H1 (cell line): ENCODE measurements around the gene HERC3. TPM values are rescaled to one million over a fixed set of nuclear protein-coding genes. Genes with fewer than 3 reads are reported as not detected.

ENCODE experiments used
- CTCF ChIA-PET: fragments of 300-600 bp; sonication (Branson Sonifier 250); formaldehyde crosslinking; loops from one replicate; lab custom pipeline; 2021; ENCODE audit not compliant: partially characterized antibody; lab: Charles Lee
- POLR2A ChIA-PET: fragments of 300-600 bp; sonication (Branson Sonifier 250); formaldehyde crosslinking; loops from one replicate; lab custom pipeline; 2021; ENCODE audit warnings: inconsistent platforms; ENCODE audit not compliant: partially characterized antibody; lab: Charles Lee
- DNase-seq, 2 experiments: peaks; one replicate each; pipeline versions ENCODE4 v3.0.0 to v3.0.0-alpha.2; 2010 to 2022; ENCODE audit warnings: low spot score in 2 of 2, low read depth in 1 of 2, mixed read lengths in 1 of 2
- FAIRE-seq: peaks from 2 replicates; lab custom pipeline; 2011; peaks lifted over from hg19 to GRCh38; lab: Jason Lieb, UNC
- H2AFZ ChIP-seq: 2 replicates; pipeline ENCODE4 v1.8.1; 2012; ENCODE audit warnings: low read length, inconsistent platforms
- H2AK5ac ChIP-seq: 2 replicates; pipeline ENCODE4 v1.6.1; 2013; ENCODE audit warnings: low read depth, low read length
- H2BK120ac ChIP-seq: replicated peaks from 2 replicates; pipeline ENCODE3; 2013; ENCODE audit warnings: low read depth, low read length, inconsistent platforms
- H2BK12ac ChIP-seq: 2 replicates; pipeline ENCODE4 v1.6.1; 2013; ENCODE audit warnings: low read depth, low read length
- H2BK15ac ChIP-seq: 2 replicates; pipeline ENCODE4 v1.6.1; 2013; ENCODE audit warnings: low read length
- H2BK20ac ChIP-seq: 2 replicates; pipeline ENCODE4 v1.6.1; 2013; ENCODE audit warnings: low read length
- H2BK5ac ChIP-seq: 2 replicates; pipeline ENCODE4 v1.6.1; 2013; ENCODE audit warnings: low read depth, low read length
- H3K14ac ChIP-seq: 2 replicates; pipeline ENCODE4 v1.6.1; 2013; ENCODE audit warnings: inconsistent platforms; ENCODE audit not compliant: insufficient read length
- H3K18ac ChIP-seq: 2 replicates; pipeline ENCODE4 v1.6.1; 2013; ENCODE audit warnings: low read length; ENCODE audit errors: extremely low read depth
- H3K23ac ChIP-seq: 2 replicates; pipeline ENCODE4 v1.6.1; 2013; ENCODE audit warnings: inconsistent platforms; ENCODE audit not compliant: insufficient read length
- H3K23me2 ChIP-seq: 2 replicates; pipeline ENCODE4 v1.6.1; 2013; ENCODE audit warnings: low read depth, low read length
- H3K27ac ChIP-seq: 2 replicates; pipeline ENCODE4 v1.6.1; 2011; ENCODE audit warnings: low read depth, low read length, inconsistent platforms
- H3K27me3 ChIP-seq, 4 experiments: replicated peaks in 1 of 4; 1 replicate in 1 of 4; 2 replicates in 3 of 4; pipeline versions ENCODE4 v1.6.1 to v1.8.1; 2011 to 2013; ENCODE audit warnings: low read length in 3 of 4, mild to moderate bottlenecking in 3 of 4, inconsistent platforms in 2 of 4, mixed read lengths in 2 of 4, moderate library complexity in 1 of 4; ENCODE audit not compliant: control insufficient read depth in 3 of 4, insufficient read depth in 3 of 4; ENCODE audit errors: extremely low read depth in 1 of 4
- H3K36me3 ChIP-seq, 4 experiments: 2 replicates each; pipeline versions ENCODE4 v1.6.1 to v1.8.1; 2011 to 2013; ENCODE audit warnings: mild to moderate bottlenecking in 4 of 4, low read length in 3 of 4, moderate library complexity in 2 of 4, control low read depth in 1 of 4, inconsistent platforms in 1 of 4; ENCODE audit not compliant: insufficient read depth in 4 of 4, control insufficient read depth in 2 of 4
- H3K4ac ChIP-seq: replicated peaks from 2 replicates; pipeline ENCODE3; 2013; ENCODE audit warnings: low read length, low read depth, mixed read lengths, inconsistent platforms; ENCODE audit not compliant: insufficient read length
- H3K4me1 ChIP-seq, 4 experiments: replicated peaks in 1 of 4; 1 replicate in 1 of 4; 2 replicates in 3 of 4; pipeline versions ENCODE4 v1.6.1 to v1.8.1; 2011 to 2013; ENCODE audit warnings: low read length in 3 of 4, inconsistent platforms in 2 of 4, mixed read lengths in 1 of 4; ENCODE audit not compliant: insufficient read depth in 4 of 4, control insufficient read depth in 3 of 4
- H3K4me2 ChIP-seq, 2 experiments: 2 replicates each; pipeline versions ENCODE4 v1.6.1 to v1.8.1; 2011 to 2013; ENCODE audit warnings: low read depth in 2 of 2, low read length in 2 of 2, control low read depth in 1 of 2, inconsistent platforms in 1 of 2, mild to moderate bottlenecking in 1 of 2; ENCODE audit not compliant: insufficient read depth in 1 of 2
- H3K4me3 ChIP-seq, 4 experiments: fragments of 200-600, 300-600 bp in 1 of 4; sonication (generic), shearing (Covaris generic), sonication (Bioruptor Twin) in 1 of 4; 2 replicates each; pipeline versions ENCODE4 v1.5.1 to v1.8.1; 2011 to 2016; ENCODE audit warnings: low read length in 4 of 4, low read depth in 3 of 4, control low read depth in 2 of 4, inconsistent platforms in 2 of 4, mild to moderate bottlenecking in 2 of 4, mixed read lengths in 1 of 4, moderate library complexity in 1 of 4; ENCODE audit not compliant: insufficient read depth in 2 of 4; ENCODE audit errors: extremely low read depth in 1 of 4
- H3K56ac ChIP-seq: replicated peaks from 2 replicates; pipeline ENCODE3; 2013; ENCODE audit warnings: low read depth, mild to moderate bottlenecking, mixed read lengths, low read length, inconsistent platforms; ENCODE audit not compliant: insufficient read length
- H3K79me1 ChIP-seq: 2 replicates; pipeline ENCODE4 v1.6.1; 2013; ENCODE audit warnings: low read depth, low read length, control low read depth
- H3K79me2 ChIP-seq, 2 experiments: 2 replicates each; pipeline versions ENCODE4 v1.6.1 to v1.8.1; 2012 to 2013; ENCODE audit warnings: low read length in 2 of 2, mild to moderate bottlenecking in 2 of 2, inconsistent platforms in 1 of 2; ENCODE audit not compliant: insufficient read depth in 2 of 2, control insufficient read depth in 1 of 2
- H3K9ac ChIP-seq, 4 experiments: replicated peaks in 1 of 4; 1 replicate in 1 of 4; 2 replicates in 3 of 4; pipeline versions ENCODE4 v1.6.1 to v1.8.1; 2011 to 2013; ENCODE audit warnings: low read depth in 3 of 4, low read length in 3 of 4, control low read depth in 2 of 4, mild to moderate bottlenecking in 2 of 4, moderate library complexity in 2 of 4, inconsistent platforms in 1 of 4; ENCODE audit errors: extremely low read depth in 1 of 4
- H3K9me3 ChIP-seq, 2 experiments: 2 replicates each; pipeline versions ENCODE4 v1.6.1 to v1.8.1; 2012 to 2013; ENCODE audit warnings: mild to moderate bottlenecking in 2 of 2, moderate library complexity in 2 of 2, control low read depth in 1 of 2, inconsistent platforms in 1 of 2, low read depth in 1 of 2, low read length in 1 of 2, mixed read lengths in 1 of 2; ENCODE audit not compliant: insufficient read depth in 2 of 2
- H4K20me1 ChIP-seq, 2 experiments: replicated peaks in 1 of 2; 2 replicates each; pipeline versions ENCODE3 to v1.8.1; 2011 to 2013; ENCODE audit warnings: inconsistent platforms in 2 of 2, low read length in 2 of 2, mild to moderate bottlenecking in 1 of 2; ENCODE audit not compliant: insufficient read depth in 2 of 2, control insufficient read depth in 1 of 2
- H4K5ac ChIP-seq: 2 replicates; pipeline ENCODE4 v1.6.1; 2013; ENCODE audit warnings: low read length, low read depth, mixed read lengths, inconsistent platforms; ENCODE audit not compliant: insufficient read length
- H4K8ac ChIP-seq: 2 replicates; pipeline ENCODE4 v1.8.0; 2013; ENCODE audit warnings: mild to moderate bottlenecking, moderate library complexity, low read length, inconsistent platforms; ENCODE audit not compliant: insufficient read depth; ENCODE audit errors: extremely low read depth
- H4K91ac ChIP-seq: replicated peaks from 2 replicates; pipeline ENCODE3; 2013; ENCODE audit warnings: low read length, mixed read lengths, inconsistent platforms; ENCODE audit not compliant: insufficient read length
- CHD2 ChIP-seq: IDR thresholded peaks from 2 replicates; pipeline ENCODE4 v1.6.1; 2012; ENCODE audit warnings: low read length, improper control_type of control experiment
- NANOG ChIP-seq: IDR thresholded peaks from 2 replicates; pipeline ENCODE4 v1.6.1; 2011; ENCODE audit warnings: low read length, low read depth, mild to moderate bottlenecking, inconsistent platforms; ENCODE audit not compliant: insufficient read depth, poor library complexity, severe bottlenecking
- SIN3A ChIP-seq, 2 experiments: IDR thresholded peaks in 1 of 2; conservative IDR thresholded peaks in 1 of 2; 2 replicates each; pipeline ENCODE4 v1.6.1; 2011 to 2012; ENCODE audit warnings: low read length in 2 of 2, improper control_type of control experiment in 1 of 2, low read depth in 1 of 2, mild to moderate bottlenecking in 1 of 2
- SP4 ChIP-seq: IDR thresholded peaks from 2 replicates; pipeline ENCODE4 v1.6.1; 2012; ENCODE audit warnings: low read length, inconsistent platforms
- WGBS, 2 experiments: shearing (Covaris generic) in 1 of 2; methylation state at CpG; one replicate each; pipeline versions ENCODE4 v1.1.6 to v1.1.7; 2013 to 2015; ENCODE audit warnings: low lambda C conversion rate in 2 of 2, mixed read lengths in 2 of 2, inconsistent platforms in 1 of 2, low coverage in 1 of 2, missing lambda C conversion rate in 1 of 2; ENCODE audit not compliant: insufficient replicate concordance in 2 of 2, insufficient coverage in 1 of 2, insufficient read length in 1 of 2; ENCODE audit errors: extremely low coverage in 1 of 2, missing lambda C conversion rate in 1 of 2; 5-methylcytosine and 5-hydroxymethylcytosine counted together
- polyA plus RNA-seq, 7 experiments: library from polyadenylated mRNA; depleted of rRNA in 3 of 7; stranded (reverse) in 5 of 7; unstranded in 2 of 7; fragments of >200 nt in 5 of 7; fragments of 200-250 nt in 2 of 7; gene quantifications; 1 replicate in 5 of 7; 2 replicates in 1 of 7; 4 replicates in 1 of 7; pipeline versions ENCODE4 v1.2.1 to v1.2.3, GENCODE V29; 2011 to 2013; ENCODE audit warnings: missing spikeins in 2 of 7, mixed read lengths in 2 of 7
- total RNA-seq: library from RNA; stranded (reverse); fragmentation: NEBNext Ultra II Directional; extraction: Animal tissue kit (Norgen Biotek cat#: 25700); gene quantifications from 2 replicates; pipeline ENCODE4 v1.2.1, GENCODE V29; 2021

Gene HERC3
- total and polyA plus RNA-seq, 2 of the 8 experiments (the other 6 are each of a cell fraction or from before 2014, with no cell fraction given) = 1.4 to 5.7 TPM

DNA sequence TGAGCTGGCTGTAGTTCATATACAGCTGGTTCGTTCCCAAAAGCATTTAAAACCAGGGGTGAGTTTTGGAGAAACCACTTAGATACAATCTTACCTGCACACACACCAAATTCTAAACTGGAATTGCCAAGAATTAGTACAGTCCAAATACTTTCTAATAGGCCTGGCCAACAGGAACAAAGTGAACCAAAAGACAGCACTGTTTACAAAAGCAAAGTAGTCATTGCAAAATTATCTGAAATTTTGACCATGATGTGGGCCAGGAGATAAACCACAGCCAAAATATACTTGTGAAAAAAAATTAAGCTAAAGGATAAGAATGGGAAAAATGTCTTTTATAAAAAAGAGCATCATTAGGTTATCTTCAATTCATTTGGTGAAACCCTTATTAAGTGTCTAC is 143.3 kb downstream of the HERC3 start:
- H2BK5ac ChIP-seq = no peak overlapping the region
- FAIRE-seq = no peak
- H2BK12ac ChIP-seq = no peak overlapping the region
- H3K23me2 ChIP-seq = no peaks in the 10 kb centered on the region
- no peaks in the 10 kb centered on the region for H3K79me1 ChIP-seq
- H3K4ac ChIP-seq = no peak overlapping the region
- H3K4me1 ChIP-seq = peaks cover 6 to 28% (median 11%) of the 10 kb centered on the region in 4 experiments; a peak in 6 of 7 replicates
- no peak overlapping the region for H2BK120ac ChIP-seq
- no peaks in the 10 kb centered on the region for H4K20me1 ChIP-seq
- no peak overlapping the region for H2AFZ ChIP-seq
- H3K4me3 ChIP-seq = no peak overlapping the region
- TF ChIP-seq CHD2 = no peak
- TF ChIP-seq SP4 = no peak
- no peak for TF ChIP-seq SIN3A (conservative IDR thresholded peaks at IDR 0.05 in 1 of 2, IDR thresholded peaks at IDR 0.05 in 1 of 2; ENCODE audit: low read depth in 1 of 2, low read length in 2 of 2)
- TF ChIP-seq NANOG = no peak
- TF ChIP-seq, all 59 proteins: peak for 0
- Histone ChIP-seq H3K23ac (no peak overlapping the region), H4K8ac (no peak overlapping the region), H3K14ac (no peak overlapping the region), H3K27ac (no peak overlapping the region), H3K79me2 (no peaks in the 10 kb centered on the region), H2BK15ac (no peak overlapping the region), H3K18ac (no peak overlapping the region), H3K9me3 (no peaks in the 10 kb centered on the region), H4K91ac (no peak overlapping the region), H3K56ac (no peak overlapping the region), H3K27me3 (no peaks in the 10 kb centered on the region), H3K4me2 (no peak overlapping the region), H3K9ac (no peak overlapping the region), H4K5ac (no peak overlapping the region), H3K36me3 (peaks cover 0 to 5% (median 0%) of the 10 kb centered on the region in 4 experiments; a peak in 4 of 8 replicates), H2AK5ac (no peak overlapping the region), H2BK20ac (no peak overlapping the region)
- 95% methylated on average over 1 of the region's 1 CpG; no CpG with 5 or more reads in 1 of the 2 experiments for WGBS, 2 experiments
- no peak for DNase-seq
- POLR2A ChIA-PET = interaction anchor here (0.8 to 1.7 kb wide), 2 partner anchors 9 to 12 kb away, joined by 3 read pairs; no protein-coding TSS in a partner anchor
- CTCF ChIA-PET = interaction anchor here (1.2 to 1.4 kb wide), 6 partner anchors 14 to 288 kb away, joined by 3 to 4 read pairs (median 3); no protein-coding TSS in a partner anchor
